HG02623 (cell line): ENCODE results near the gene RNF115.
"Not testable (repeated sequence)": the region's sequence is repeated elsewhere in the genome, so short reads cannot be mapped to it uniquely, and the experiment has no call there.

ENCODE experiments used
- ATAC-seq: cut with Tn5 transposase; IDR thresholded peaks from one replicate; pipeline ENCODE4 v1.9.1; 2021; ENCODE audit warnings: moderate library complexity; ENCODE audit not compliant: unreplicated experiment

RNF115 gene

GRCh38 chr1:145823565-145824498, at the start of gene RNF115, which contains the start of gene POLR3C:
Gene RNF115 (minus strand): TSS chr1:145824095. CDS start chr1:145823873, 222 bp downstream.
Gene POLR3C (plus strand): TSS chr1:145824200. CDS start chr1:145825777, 1,577 bp downstream.
- peak; percentile 85 for ATAC-seq

- ATAC-seq = no peak
Measured at GRCh38 chr1:145871994-145872924, 48.4 kb upstream of the RNF115 start.

- ATAC-seq = no peak
Measured at GRCh38 chr1:145868232-145868631, 44.3 kb upstream of the RNF115 start.

GRCh38 chr1:145863282-145864018, 39.6 kb upstream of the RNF115 start:
- no peak for ATAC-seq

GRCh38 chr1:145859491-145860023, 35.7 kb upstream of the RNF115 start:
- peak; percentile 67 for ATAC-seq

GRCh38 chr1:145858901-145859490, 35.1 kb upstream of the RNF115 start, which contains the start of gene PIAS3:
Gene PIAS3 (minus strand): TSS chr1:145859081. CDS start chr1:145858990, 91 bp downstream.
- ATAC-seq = peak; percentile 83

GRCh38 chr1:145858238-145858900, 34.5 kb upstream of the RNF115 start:
- peak; percentile 16 for ATAC-seq

GRCh38 chr1:145857170-145857569, 33.3 kb upstream of the RNF115 start:
- ATAC-seq = no peak

GRCh38 chr1:145855426-145855948, 31.6 kb upstream of the RNF115 start:
- ATAC-seq = no peak

GRCh38 chr1:145849356-145850160, 25.7 kb upstream of the RNF115 start:
- ATAC-seq = no peak

- no peak for ATAC-seq
Measured at GRCh38 chr1:145847827-145848226, 23.9 kb upstream of the RNF115 start.

- ATAC-seq = no peak
Measured at GRCh38 chr1:145846201-145846612, 22.3 kb upstream of the RNF115 start.

- peak; percentile 57 for ATAC-seq
Measured at GRCh38 chr1:145845514-145846161, 21.7 kb upstream of the RNF115 start, which contains the start of gene NUDT17. Gene NUDT17 (plus strand): TSS chr1:145845630. CDS start chr1:145845641, 11 bp downstream.

GRCh38 chr1:145845144-145845513, 21.2 kb upstream of the RNF115 start:
- peak; percentile 65 for ATAC-seq

GRCh38 chr1:145843031-145843430, 19.1 kb upstream of the RNF115 start:
- no peak for ATAC-seq

- no peak for ATAC-seq
Measured at GRCh38 chr1:145837656-145838055, 13.8 kb upstream of the RNF115 start.

GRCh38 chr1:145830810-145831209, 6.9 kb upstream of the RNF115 start:
- ATAC-seq = not testable (repeated sequence)
